Hematopoietic multipotent progenitor cell treated with erythropoietin and hydrocortisone succinate and interleukin-3 and kit ligand, for 8 days (in vitro differentiated cells): ENCODE data around the gene PTPRO.

Experiments used
- DNase-seq: peaks from one replicate; pipeline ENCODE4 v3.0.0-alpha.2; 2015

Gene PTPRO

DNA sequence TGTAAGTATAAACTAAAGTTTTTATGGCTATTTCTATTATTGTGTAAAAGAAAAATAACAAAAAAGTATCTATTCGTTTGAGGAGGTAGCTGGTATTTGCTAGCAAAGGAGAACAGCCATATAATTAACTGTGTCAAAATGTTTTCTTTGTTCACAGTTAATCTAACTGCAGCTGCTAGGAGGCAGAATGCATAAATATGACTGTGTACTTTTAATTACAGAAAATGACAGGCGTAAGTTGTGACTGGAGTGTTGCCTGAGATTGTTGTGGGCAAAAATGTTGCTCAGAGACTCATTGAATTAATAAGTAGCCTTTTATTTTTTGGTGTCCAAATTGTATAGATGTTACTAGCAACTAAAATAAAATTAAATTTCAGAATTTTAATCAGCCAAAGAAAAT, 33.5 kb downstream of the PTPRO start:
- DNase-seq, result no peak

DNA sequence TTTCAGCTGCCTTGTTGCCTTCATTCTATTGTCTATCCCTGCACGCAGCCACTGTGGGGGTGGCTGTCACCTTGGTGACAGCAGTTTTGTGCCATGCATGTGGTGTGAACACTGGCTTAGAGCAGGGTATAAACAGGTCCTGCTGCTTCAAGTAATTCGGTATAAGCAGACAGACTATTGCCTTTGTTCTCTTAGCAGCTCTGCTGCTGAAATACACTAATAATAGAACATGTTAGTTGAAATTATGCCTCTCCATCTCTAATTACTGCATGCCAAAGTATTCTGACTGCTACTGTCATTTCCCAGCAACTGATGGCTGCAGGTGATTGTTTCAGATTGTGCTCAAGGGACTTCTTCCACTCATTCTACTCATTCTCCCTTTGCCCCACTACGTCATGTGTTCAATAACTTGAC, 34.6 kb downstream of the PTPRO start:
- DNase-seq, result no peak

DNA sequence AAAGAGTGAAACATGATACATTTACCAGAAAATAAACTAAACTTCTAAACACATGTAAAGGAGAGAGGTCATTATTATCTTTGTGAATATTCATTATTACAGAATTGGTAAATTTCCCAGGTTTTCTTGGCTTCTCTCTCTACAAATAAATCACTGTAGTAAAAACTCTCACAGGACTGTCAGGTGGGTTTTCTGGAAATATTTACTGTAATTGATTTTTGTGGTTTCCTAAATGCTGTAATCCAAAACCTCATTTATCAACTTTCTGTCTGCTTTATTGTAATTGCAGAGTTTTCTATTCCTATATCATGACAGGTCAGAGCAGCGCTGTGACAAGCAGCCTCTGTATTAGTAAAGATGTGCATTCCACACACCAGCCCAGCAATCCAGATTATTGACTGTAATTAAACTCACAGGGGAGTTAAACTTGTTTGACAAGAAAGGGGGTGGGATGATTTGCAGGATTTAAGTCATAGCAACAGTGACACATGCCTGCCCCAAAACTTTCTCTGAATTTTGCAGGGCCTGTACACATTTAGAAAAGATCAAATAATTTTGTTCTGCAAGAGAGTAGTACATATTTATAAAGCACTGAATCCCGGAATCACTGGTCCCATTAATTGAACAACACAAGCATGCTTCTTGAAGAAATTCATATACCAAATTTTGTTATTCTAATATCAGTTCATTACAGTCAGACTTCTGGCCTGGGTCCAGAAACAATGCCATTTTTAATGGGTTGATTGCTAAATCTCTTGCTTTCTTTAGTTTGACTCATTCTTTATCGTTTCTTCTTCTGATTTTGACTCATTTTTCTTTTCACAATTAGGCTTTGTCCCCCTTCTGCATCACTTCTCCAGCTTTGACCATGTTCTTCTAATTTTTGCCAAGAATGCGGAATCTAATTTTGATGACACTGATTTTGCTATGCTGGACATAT, 42.2 kb downstream of the PTPRO start:
- no peak for DNase-seq

GRCh38 chr12:15368812-15369211, 46.5 kb downstream of the PTPRO start:
- DNase-seq, result no peak

- DNase-seq, result no peak
Measured at GRCh38 chr12:15372352-15372751, 50.0 kb downstream of the PTPRO start.

GRCh38 chr12:15387772-15388171, 65.5 kb downstream of the PTPRO start:
- no peak for DNase-seq

DNA sequence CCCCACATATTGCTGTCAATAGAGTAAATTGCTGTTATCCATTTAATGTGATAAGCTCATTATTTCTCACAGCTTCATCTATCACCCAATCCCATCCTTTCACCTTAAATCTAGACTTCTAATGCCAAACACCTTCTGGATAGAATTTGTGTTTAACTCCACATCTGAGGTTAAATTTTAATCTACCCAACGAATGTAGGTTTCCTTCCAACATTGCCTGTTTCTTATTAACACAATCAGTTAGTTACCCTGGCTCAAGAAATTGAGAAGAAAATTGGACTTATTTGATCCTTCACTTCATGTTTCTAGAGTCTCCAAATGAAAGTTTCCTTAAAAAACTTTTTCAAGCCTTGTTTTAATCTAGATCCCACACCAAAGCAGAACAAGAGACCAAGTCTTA, 67.3 kb downstream of the PTPRO start:
- no peak for DNase-seq

GRCh38 chr12:15393037-15393436, 70.7 kb downstream of the PTPRO start:
- no peak for DNase-seq

DNA sequence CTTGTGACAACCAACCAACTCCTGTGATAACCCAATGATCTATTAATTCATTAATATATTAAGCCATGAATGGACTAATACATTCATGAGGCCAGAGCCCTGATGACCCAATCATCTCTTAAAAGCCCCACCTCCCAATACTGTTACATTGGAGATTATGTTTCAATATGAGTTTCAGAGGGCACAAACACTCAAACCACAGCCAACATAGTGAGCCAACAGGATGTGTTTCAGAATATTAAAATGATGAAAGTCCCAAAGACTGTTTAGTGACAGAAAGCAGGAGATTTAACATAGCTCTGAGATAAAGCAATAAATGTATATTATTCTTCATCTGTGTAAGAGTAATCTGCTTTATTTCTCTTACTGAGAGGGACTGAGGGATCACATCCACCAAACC, 71.7 kb downstream of the PTPRO start:
- no peak for DNase-seq

GRCh38 chr12:15404485-15404884, 82.2 kb downstream of the PTPRO start:
- DNase-seq, result no peak

GRCh38 chr12:15405606-15406005, 83.3 kb downstream of the PTPRO start:
- no peak for DNase-seq

GRCh38 chr12:15407025-15407424, 84.7 kb downstream of the PTPRO start:
- no peak for DNase-seq

GRCh38 chr12:15411842-15412241, 89.5 kb downstream of the PTPRO start:
- DNase-seq, result no peak

DNA sequence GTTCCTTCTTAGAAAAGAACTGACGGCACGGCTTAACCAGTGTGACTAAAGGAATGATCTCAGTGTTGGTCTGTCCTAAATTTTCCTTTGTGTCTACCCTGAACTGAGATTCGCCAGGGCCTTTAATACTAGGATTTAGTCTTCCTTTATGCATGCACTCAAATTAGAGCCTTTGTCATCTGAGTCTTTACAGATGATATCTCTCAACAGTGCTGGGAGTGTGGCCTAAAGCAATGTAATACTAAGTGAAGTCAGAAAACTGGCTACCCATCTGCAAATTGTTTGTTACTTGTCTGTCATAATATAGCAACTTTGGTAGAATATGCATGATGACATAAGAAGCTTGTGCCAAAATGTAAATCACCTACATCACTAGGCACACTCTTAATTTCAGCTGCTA, 95.4 kb downstream of the PTPRO start:
- DNase-seq, result no peak

DNA sequence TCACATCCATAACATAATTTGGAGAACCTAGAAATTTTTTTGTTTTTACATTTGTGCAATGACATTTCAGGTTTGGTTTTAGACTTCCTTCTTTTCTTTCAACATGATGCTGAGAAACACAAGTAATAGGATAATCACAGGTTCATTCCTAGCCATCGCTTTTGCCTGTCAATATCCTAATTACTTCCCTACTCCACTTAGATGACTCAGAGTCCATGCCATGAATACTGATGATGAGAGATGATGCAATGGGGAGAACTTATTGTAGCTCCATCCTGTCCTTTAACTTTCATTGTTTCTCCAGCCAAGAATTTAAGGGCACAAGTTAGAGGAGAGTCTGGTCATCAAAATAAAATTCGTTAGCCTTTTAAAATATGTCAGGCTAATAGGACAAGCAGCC, 101.3 kb downstream of the PTPRO start:
- no peak for DNase-seq

GRCh38 chr12:15427913-15428312, 105.6 kb downstream of the PTPRO start:
- no peak for DNase-seq

DNA sequence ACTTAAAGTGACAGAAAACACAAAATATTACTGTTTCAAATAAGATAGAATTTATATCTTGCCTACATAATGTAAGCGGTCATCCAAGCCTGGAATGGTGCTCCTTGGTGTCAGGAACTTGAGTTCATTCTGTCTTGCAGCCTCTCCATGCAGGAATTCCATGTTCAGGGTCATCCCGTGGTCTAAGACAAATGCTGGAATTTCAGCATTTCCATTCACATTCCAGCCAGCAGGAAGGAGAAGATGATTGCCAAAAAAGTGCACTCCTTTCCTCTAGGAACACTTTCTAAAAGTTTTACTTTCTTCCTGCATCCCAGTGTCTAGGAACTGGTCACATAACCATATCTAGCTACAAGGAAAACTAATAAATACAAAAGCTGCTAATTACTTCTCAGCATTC, 106.3 kb downstream of the PTPRO start:
- no peak for DNase-seq

- DNase-seq, result no peak
Measured at GRCh38 chr12:15429262-15429661, 107.0 kb downstream of the PTPRO start.

- DNase-seq, result no peak
Measured at GRCh38 chr12:15435597-15435996, 113.3 kb downstream of the PTPRO start.

GRCh38 chr12:15439459-15439858, 117.2 kb downstream of the PTPRO start:
- no peak for DNase-seq

DNA sequence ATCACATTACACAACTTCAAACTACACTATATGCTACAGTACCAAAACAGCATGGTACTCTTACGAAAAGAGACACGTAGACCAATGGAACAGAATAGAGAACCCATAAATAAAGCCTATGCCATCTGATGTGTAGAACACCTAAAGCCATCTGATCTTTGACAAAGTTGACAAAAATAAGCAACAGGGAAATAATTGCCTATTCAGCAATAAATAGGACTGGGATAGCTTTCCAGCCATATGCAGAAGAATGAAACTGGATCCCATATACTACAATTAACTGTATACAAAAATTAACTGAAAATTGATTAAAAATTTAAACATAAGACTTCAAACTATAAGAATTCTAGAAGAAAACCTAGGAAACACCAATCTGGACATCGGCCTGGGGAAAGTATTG, 120.7 kb downstream of the PTPRO start:
- DNase-seq, result no peak

DNA sequence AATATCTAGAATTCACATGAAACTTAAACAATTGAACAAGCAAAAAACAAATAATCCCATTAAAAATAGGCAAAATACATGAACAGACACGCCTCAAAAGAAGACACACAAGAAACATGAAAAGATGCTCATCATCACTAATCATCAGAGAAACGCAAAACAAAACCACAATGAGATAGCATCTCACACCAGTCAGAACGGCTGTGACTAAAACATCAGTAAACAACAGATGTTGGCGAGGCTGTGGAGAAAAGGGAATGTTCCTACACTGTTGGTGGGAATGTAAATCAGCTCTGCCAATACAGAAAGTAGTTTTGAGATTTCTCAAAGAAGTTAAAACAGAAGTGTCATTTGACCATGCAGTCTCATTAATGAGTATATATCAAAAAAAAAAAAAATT, 121.3 kb downstream of the PTPRO start:
- DNase-seq, result no peak

GRCh38 chr12:15444523-15444922, 122.2 kb downstream of the PTPRO start:
- no peak for DNase-seq

DNA sequence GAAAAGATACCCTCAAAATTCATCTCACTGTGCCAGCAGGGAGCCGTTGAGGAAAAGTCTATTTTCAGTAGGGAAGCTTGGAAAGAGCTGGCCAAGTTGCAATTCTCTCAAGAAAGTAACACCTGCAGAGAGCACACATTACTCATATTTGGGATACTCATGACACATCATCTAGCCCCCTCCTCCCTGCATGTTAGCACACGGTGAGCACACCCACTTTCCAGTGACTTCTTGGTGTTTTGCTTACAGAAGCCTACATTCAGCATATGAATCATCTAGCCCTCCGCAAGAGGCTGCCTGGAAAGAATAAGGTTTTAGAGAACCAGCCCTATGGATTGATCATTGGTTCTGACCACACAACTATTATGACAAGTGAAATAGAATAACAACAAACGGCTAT, 124.5 kb downstream of the PTPRO start:
- no peak for DNase-seq

GRCh38 chr12:15453613-15454012, 131.3 kb downstream of the PTPRO start:
- peak; percentile 20 for DNase-seq
